ENCODE data around the gene CDC34. TPM values are rescaled to one million over a fixed set of nuclear protein-coding genes. Genes with fewer than 3 reads are reported as not detected.

CDC34 gene
- total RNA-seq, 1 donor from 2014 or later, result 56.6 TPM

GRCh38 chr19:518598-519231, 12.8 kb upstream of the CDC34 start:
- Mint-ChIP-seq H3K27me3 (ENCODE audit: insufficient read depth) (no peaks in the 10 kb centered on the region), H3K27ac (no peak overlapping the region), H3K36me3 (ENCODE audit: low read depth) (peaks cover 8% of the 10 kb centered on the region), H3K4me3 (no peak overlapping the region), H3K9me3 (no peaks in the 10 kb centered on the region), H3K4me1 (ENCODE audit: low read depth) (peaks cover 11% of the 10 kb centered on the region)
- DNase-seq (ENCODE audit: low spot score), result no peak
- intact Hi-C loops (cut with micrococcal nuclease), result no loop called here

GRCh38 chr19:519449-519865, 12.1 kb upstream of the CDC34 start:
- peaks cover 5% of the 10 kb centered on the region for H3K4me1 Mint-ChIP-seq (ENCODE audit: low read depth)
- intact Hi-C loops (cut with micrococcal nuclease), result no loop called here

GRCh38 chr19:522726-523125, 8.8 kb upstream of the CDC34 start:
- H3K4me1 Mint-ChIP-seq (ENCODE audit: low read depth), result no peaks in the 10 kb centered on the region
- H3K4me3 Mint-ChIP-seq, result no peak overlapping the region
- H3K27ac Mint-ChIP-seq, result no peak overlapping the region
- no peak for DNase-seq (ENCODE audit: low spot score)
- H3K9me3 Mint-ChIP-seq, result no peaks in the 10 kb centered on the region
- intact Hi-C loops (cut with micrococcal nuclease), result no loop called here
- H3K27me3 Mint-ChIP-seq (ENCODE audit: insufficient read depth), result no peaks in the 10 kb centered on the region
- no peaks in the 10 kb centered on the region for H3K36me3 Mint-ChIP-seq (ENCODE audit: low read depth)

More at GRCh38 chr19:519449-519865, 12.1 kb upstream of the CDC34 start:
- H3K9me3 Mint-ChIP-seq, result no peaks in the 10 kb centered on the region
- no peaks in the 10 kb centered on the region for H3K27me3 Mint-ChIP-seq (ENCODE audit: insufficient read depth)
- no peak for DNase-seq (ENCODE audit: low spot score)
- H3K4me3 Mint-ChIP-seq, result no peak overlapping the region
- no peak overlapping the region for H3K27ac Mint-ChIP-seq
- H3K36me3 Mint-ChIP-seq (ENCODE audit: low read depth), result peaks cover 2% of the 10 kb centered on the region

- no peak overlapping the region for H3K4me3 Mint-ChIP-seq
- H3K9me3 Mint-ChIP-seq, result no peaks in the 10 kb centered on the region
- no peak for DNase-seq (ENCODE audit: low spot score)
- no peaks in the 10 kb centered on the region for H3K4me1 Mint-ChIP-seq (ENCODE audit: low read depth)
- H3K27me3 Mint-ChIP-seq (ENCODE audit: insufficient read depth), result no peaks in the 10 kb centered on the region
- H3K36me3 Mint-ChIP-seq (ENCODE audit: low read depth), result no peaks in the 10 kb centered on the region
- no peak overlapping the region for H3K27ac Mint-ChIP-seq
- intact Hi-C loops (cut with micrococcal nuclease), result no loop called here
These were observed 7.4 kb upstream of the CDC34 start for GRCh38 chr19:524062-524674.

- DNase-seq (ENCODE audit: low spot score), result no peak
These were observed 6.5 kb upstream of the CDC34 start for GRCh38 chr19:525029-525428.

GRCh38 chr19:525857-526419, 5.6 kb upstream of the CDC34 start:
- DNase-seq (ENCODE audit: low spot score), result no peak
- no peak overlapping the region for H3K27ac Mint-ChIP-seq
- H3K4me1 Mint-ChIP-seq (ENCODE audit: low read depth), result no peaks in the 10 kb centered on the region
- H3K27me3 Mint-ChIP-seq (ENCODE audit: insufficient read depth), result no peaks in the 10 kb centered on the region
- H3K4me3 Mint-ChIP-seq, result no peak overlapping the region
- no peaks in the 10 kb centered on the region for H3K36me3 Mint-ChIP-seq (ENCODE audit: low read depth)
- H3K9me3 Mint-ChIP-seq, result no peaks in the 10 kb centered on the region
- intact Hi-C loops (cut with micrococcal nuclease), result no loop called here

More at GRCh38 chr19:525029-525428, 6.5 kb upstream of the CDC34 start:
- H3K4me1 Mint-ChIP-seq (ENCODE audit: low read depth), result no peaks in the 10 kb centered on the region
- no peaks in the 10 kb centered on the region for H3K36me3 Mint-ChIP-seq (ENCODE audit: low read depth)
- H3K9me3 Mint-ChIP-seq, result no peaks in the 10 kb centered on the region
- no peak overlapping the region for H3K4me3 Mint-ChIP-seq
- no peaks in the 10 kb centered on the region for H3K27me3 Mint-ChIP-seq (ENCODE audit: insufficient read depth)
- intact Hi-C loops (cut with micrococcal nuclease), result no loop called here
- H3K27ac Mint-ChIP-seq, result no peak overlapping the region

- DNase-seq (ENCODE audit: low spot score), result no peak
- peaks cover 9% of the 10 kb centered on the region for H3K4me1 Mint-ChIP-seq (ENCODE audit: low read depth)
- no peaks in the 10 kb centered on the region for H3K9me3 Mint-ChIP-seq
- H3K27ac Mint-ChIP-seq, result peak overlapping the region; percentile 81
- intact Hi-C loops (cut with micrococcal nuclease), result loop anchor here (1.0 kb wide), 4 partner anchors 19 to 150 kb away; partner anchors contain the start of genes BSG and TPGS1
- no peaks in the 10 kb centered on the region for H3K27me3 Mint-ChIP-seq (ENCODE audit: insufficient read depth)
- H3K4me3 Mint-ChIP-seq, result peak overlapping the region; percentile 83
- no peaks in the 10 kb centered on the region for H3K36me3 Mint-ChIP-seq (ENCODE audit: low read depth)
These were observed 1.2 kb upstream of the CDC34 start for GRCh38 chr19:530134-531008.

GRCh38 chr19:531009-531752, 379 bp upstream of the CDC34 start:
- intact Hi-C loops (cut with micrococcal nuclease), result loop anchor here (1.0 kb wide), 4 partner anchors 20 to 149 kb away; partner anchors contain the start of genes BSG and TPGS1
- Mint-ChIP-seq H3K27ac (peak overlapping the region; percentile 81), H3K27me3 (ENCODE audit: insufficient read depth) (no peaks in the 10 kb centered on the region), H3K4me1 (ENCODE audit: low read depth) (peaks cover 9% of the 10 kb centered on the region), H3K4me3 (peak overlapping the region; percentile 83), H3K9me3 (no peaks in the 10 kb centered on the region), H3K36me3 (ENCODE audit: low read depth) (no peaks in the 10 kb centered on the region)
- DNase-seq (ENCODE audit: low spot score), result peak; percentile 91

- Mint-ChIP-seq H3K4me3 (peak overlapping the region; percentile 88), H3K27me3 (ENCODE audit: insufficient read depth) (no peaks in the 10 kb centered on the region), H3K9me3 (no peaks in the 10 kb centered on the region), H3K36me3 (ENCODE audit: low read depth) (no peaks in the 10 kb centered on the region), H3K4me1 (ENCODE audit: low read depth) (peaks cover 9% of the 10 kb centered on the region), H3K27ac (peak overlapping the region; percentile 88)
- intact Hi-C loops (cut with micrococcal nuclease), result no loop called here
- DNase-seq (ENCODE audit: low spot score), result peak; percentile 26
These were observed 1.2 kb downstream of the CDC34 start for GRCh38 chr19:532561-533363.

- Mint-ChIP-seq H3K4me1 (ENCODE audit: low read depth) (peaks cover 9% of the 10 kb centered on the region), H3K4me3 (peak overlapping the region; percentile 88), H3K9me3 (no peaks in the 10 kb centered on the region), H3K27me3 (ENCODE audit: insufficient read depth) (no peaks in the 10 kb centered on the region), H3K27ac (peak overlapping the region; percentile 40), H3K36me3 (ENCODE audit: low read depth) (peaks cover 5% of the 10 kb centered on the region)
- no peak for DNase-seq (ENCODE audit: low spot score)
- intact Hi-C loops (cut with micrococcal nuclease), result no loop called here
These were observed 2.0 kb downstream of the CDC34 start for GRCh38 chr19:533364-534058.

- DNase-seq (ENCODE audit: low spot score), result no peak
- peak overlapping the region; percentile 88 for H3K4me3 Mint-ChIP-seq
These were observed 2.5 kb downstream of the CDC34 start for GRCh38 chr19:534088-534487.

More at GRCh38 chr19:534088-534487, 2.5 kb downstream of the CDC34 start:
- intact Hi-C loops (cut with micrococcal nuclease), result no loop called here
- Mint-ChIP-seq H3K4me1 (ENCODE audit: low read depth) (peaks cover 9% of the 10 kb centered on the region), H3K9me3 (no peaks in the 10 kb centered on the region), H3K27me3 (ENCODE audit: insufficient read depth) (no peaks in the 10 kb centered on the region), H3K27ac (no peak overlapping the region), H3K36me3 (ENCODE audit: low read depth) (peaks cover 5% of the 10 kb centered on the region)
